ENCODE results near the gene COX20.
"Not testable (repeated sequence)": the region's sequence is repeated elsewhere in the genome, so short reads cannot be mapped to it uniquely, and the experiment has no call there.

Gene COX20

GRCh38 chr1:244822878-244823277 is 12.6 kb upstream of the COX20 start:
- DNase-seq (ENCODE audit: low read depth): no peak

- no peak for DNase-seq (ENCODE audit: low read depth)
Measured at GRCh38 chr1:244826712-244827111, 8.7 kb upstream of the COX20 start.

GRCh38 chr1:244830639-244831038 is 4.8 kb upstream of the COX20 start:
- no peak for DNase-seq (ENCODE audit: low read depth)

GRCh38 chr1:244833260-244833659 is 2.2 kb upstream of the COX20 start:
- DNase-seq (ENCODE audit: low read depth): not testable (repeated sequence)

GRCh38 chr1:244833734-244834542 is 1.5 kb upstream of the COX20 start:
- peak; percentile 31 for DNase-seq (ENCODE audit: low read depth)

GRCh38 chr1:244834543-244835275 is 749 bp upstream of the COX20 start:
- DNase-seq (ENCODE audit: low read depth): peak; percentile 83

GRCh38 chr1:244836135-244836521 is 670 bp downstream of the COX20 start:
- no peak for DNase-seq (ENCODE audit: low read depth)

GRCh38 chr1:244836584-244836983 is 1.1 kb downstream of the COX20 start:
- no peak for DNase-seq (ENCODE audit: low read depth)

GRCh38 chr1:244837597-244838258 is 2.3 kb downstream of the COX20 start:
- DNase-seq (ENCODE audit: low read depth): no peak

GRCh38 chr1:244839656-244840055 is 4.2 kb downstream of the COX20 start:
- no peak for DNase-seq (ENCODE audit: low read depth)

GRCh38 chr1:244840219-244840794 is 4.8 kb downstream of the COX20 start:
- DNase-seq (ENCODE audit: low read depth): no peak

- DNase-seq (ENCODE audit: low read depth): no peak
Measured at GRCh38 chr1:244841273-244841927, 5.9 kb downstream of the COX20 start.

GRCh38 chr1:244843148-244843978 is 7.9 kb downstream of the COX20 start:
- DNase-seq (ENCODE audit: low read depth): no peak

- DNase-seq (ENCODE audit: low read depth): no peak
Measured at GRCh38 chr1:244844155-244845121, 9.0 kb downstream of the COX20 start.

GRCh38 chr1:244846653-244847052 is 11.2 kb downstream of the COX20 start:
- no peak for DNase-seq (ENCODE audit: low read depth)

- DNase-seq (ENCODE audit: low read depth): no peak
Measured at GRCh38 chr1:244849189-244849866, 13.9 kb downstream of the COX20 start.

- DNase-seq (ENCODE audit: low read depth): no peak
Measured at GRCh38 chr1:244850099-244850852, 14.8 kb downstream of the COX20 start.

GRCh38 chr1:244850896-244851295 is 15.4 kb downstream of the COX20 start:
- no peak for DNase-seq (ENCODE audit: low read depth)

All from stimulated activated CD8-positive, alpha-beta memory T cell treated with anti-CD3 and anti-CD28 coated beads, Interleukin-4, amount 100 ng/mL, for 24 hours (primary cell).